Measurements from ENCODE around the gene MROH8. TPM values are rescaled to one million over a fixed set of nuclear protein-coding genes. Genes with fewer than 3 reads are reported as not detected.

The MROH8 gene
- total RNA-seq, 1 experiment from 2014 or later = 1.1 TPM

GRCh38 chr20:37077009-37077408 is 102.3 kb downstream of the MROH8 start:
- intact Hi-C loops (cut with micrococcal nuclease) = loop anchor here (1.0 kb wide), 1 partner anchor 29 kb away; no protein-coding TSS in a partner anchor
- no peak overlapping the region for H3K27ac Mint-ChIP-seq (ENCODE audit: low read depth, unreplicated experiment)
- H3K36me3 Mint-ChIP-seq (ENCODE audit: insufficient read depth, unreplicated experiment) = no peaks in the 10 kb centered on the region
- H3K4me3 Mint-ChIP-seq (ENCODE audit: unreplicated experiment) = no peak overlapping the region
- H3K4me1 Mint-ChIP-seq (ENCODE audit: insufficient read depth, unreplicated experiment) = peaks cover 6% of the 10 kb centered on the region
- TF ChIP-seq, protein P1, sequence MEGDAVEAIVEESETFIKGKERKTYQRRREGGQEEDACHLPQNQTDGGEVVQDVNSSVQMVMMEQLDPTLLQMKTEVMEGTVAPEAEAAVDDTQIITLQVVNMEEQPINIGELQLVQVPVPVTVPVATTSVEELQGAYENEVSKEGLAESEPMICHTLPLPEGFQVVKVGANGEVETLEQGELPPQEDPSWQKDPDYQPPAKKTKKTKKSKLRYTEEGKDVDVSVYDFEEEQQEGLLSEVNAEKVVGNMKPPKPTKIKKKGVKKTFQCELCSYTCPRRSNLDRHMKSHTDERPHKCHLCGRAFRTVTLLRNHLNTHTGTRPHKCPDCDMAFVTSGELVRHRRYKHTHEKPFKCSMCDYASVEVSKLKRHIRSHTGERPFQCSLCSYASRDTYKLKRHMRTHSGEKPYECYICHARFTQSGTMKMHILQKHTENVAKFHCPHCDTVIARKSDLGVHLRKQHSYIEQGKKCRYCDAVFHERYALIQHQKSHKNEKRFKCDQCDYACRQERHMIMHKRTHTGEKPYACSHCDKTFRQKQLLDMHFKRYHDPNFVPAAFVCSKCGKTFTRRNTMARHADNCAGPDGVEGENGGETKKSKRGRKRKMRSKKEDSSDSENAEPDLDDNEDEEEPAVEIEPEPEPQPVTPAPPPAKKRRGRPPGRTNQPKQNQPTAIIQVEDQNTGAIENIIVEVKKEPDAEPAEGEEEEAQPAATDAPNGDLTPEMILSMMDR (IDR thresholded peaks at IDR 0.05; ENCODE audit: unreplicated experiment) = no peak
- H3K27me3 Mint-ChIP-seq (ENCODE audit: insufficient read depth, unreplicated experiment) = no peaks in the 10 kb centered on the region
- BruUV-seq (replicated peaks) = no TSS peak
- POLR2A ChIA-PET = interaction anchor here (0.7 to 2.0 kb wide), 3 partner anchors 18 to 279 kb away, joined by 3 to 9 read pairs (median 7); partner anchors contain the start of genes MROH8, RBL1 and RPN2
- CTCF ChIA-PET = interaction anchor here (0.6 to 1.0 kb wide), 2 partner anchors 69 to 689 kb away, joined by 3 to 4 read pairs; no protein-coding TSS in a partner anchor
- no peaks in the 10 kb centered on the region for H3K9me3 Mint-ChIP-seq (ENCODE audit: unreplicated experiment)
- DNase-seq (ENCODE audit: unreplicated experiment) = no peak

DNA sequence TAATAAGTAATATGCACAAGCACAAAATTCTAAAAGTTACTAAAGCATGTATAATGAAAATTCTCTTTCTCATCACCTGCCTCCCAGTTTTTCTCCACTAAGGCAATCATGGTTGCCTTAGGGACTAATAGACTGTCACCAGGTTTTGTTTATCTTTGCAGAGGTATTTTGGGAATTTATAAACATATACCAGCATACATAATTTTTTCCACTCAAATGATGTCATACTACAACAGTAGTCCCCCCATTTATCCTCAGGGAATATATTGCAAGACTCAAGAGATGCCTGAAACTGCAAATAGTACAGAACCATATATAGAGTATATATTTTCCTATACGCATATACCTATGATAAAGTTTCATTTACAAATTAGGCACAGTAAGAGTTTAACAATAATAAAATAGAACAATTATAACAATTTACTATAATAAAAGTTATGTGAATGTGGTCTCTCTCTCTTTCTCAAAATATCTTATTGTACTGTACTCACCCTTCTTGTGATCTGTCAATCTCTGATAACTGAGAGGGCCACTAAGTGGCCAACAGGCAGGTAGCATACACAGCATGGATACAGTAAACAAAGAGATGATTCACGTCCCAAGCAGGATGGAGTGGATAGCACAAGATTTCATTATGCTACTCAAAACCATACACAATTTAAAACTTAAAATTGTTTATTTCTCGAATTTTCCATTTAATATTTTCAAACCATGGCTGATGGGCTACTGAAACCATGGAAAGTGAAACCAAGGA is 103.2 kb downstream of the MROH8 start:
- CTCF ChIA-PET = interaction anchor here (0.6 kb wide), 1 partner anchor 133 kb away, joined by 3 read pairs; no protein-coding TSS in a partner anchor
- Mint-ChIP-seq H3K4me3 (ENCODE audit: unreplicated experiment) (no peak overlapping the region), H3K4me1 (ENCODE audit: insufficient read depth, unreplicated experiment) (peaks cover 15% of the 10 kb centered on the region), H3K9me3 (ENCODE audit: unreplicated experiment) (no peaks in the 10 kb centered on the region), H3K27me3 (ENCODE audit: insufficient read depth, unreplicated experiment) (no peaks in the 10 kb centered on the region), H3K36me3 (ENCODE audit: insufficient read depth, unreplicated experiment) (no peaks in the 10 kb centered on the region), H3K27ac (ENCODE audit: low read depth, unreplicated experiment) (no peak overlapping the region)
- intact Hi-C loops (cut with micrococcal nuclease) = no loop called here
- no TSS peak for BruUV-seq (replicated peaks)
- TF ChIP-seq, protein P1 (IDR thresholded peaks at IDR 0.05; ENCODE audit: unreplicated experiment) = no peak
- no peak for DNase-seq (ENCODE audit: unreplicated experiment)
- POLR2A ChIA-PET = interaction anchor here (0.7 kb wide), 1 partner anchor 279 kb away, joined by 3 read pairs; no protein-coding TSS in a partner anchor

- TF ChIP-seq, protein P1 (IDR thresholded peaks at IDR 0.05; ENCODE audit: unreplicated experiment) = no peak
- CTCF ChIA-PET = interaction anchor here (0.6 to 0.9 kb wide), 2 partner anchors 119 to 633 kb away, joined by 3 to 4 read pairs; no protein-coding TSS in a partner anchor
- Mint-ChIP-seq H3K27ac (ENCODE audit: low read depth, unreplicated experiment) (peak overlapping the region; percentile 92), H3K36me3 (ENCODE audit: insufficient read depth, unreplicated experiment) (no peaks in the 10 kb centered on the region), H3K4me3 (ENCODE audit: unreplicated experiment) (no peak overlapping the region), H3K4me1 (ENCODE audit: insufficient read depth, unreplicated experiment) (peaks cover 18% of the 10 kb centered on the region), H3K9me3 (ENCODE audit: unreplicated experiment) (no peaks in the 10 kb centered on the region), H3K27me3 (ENCODE audit: insufficient read depth, unreplicated experiment) (no peaks in the 10 kb centered on the region)
- BruUV-seq (replicated peaks) = no TSS peak
- POLR2A ChIA-PET = interaction anchor here (0.5 to 2.9 kb wide), 6 partner anchors 10 to 106 kb away, joined by 3 to 12 read pairs (median 6); partner anchors contain the start of genes MROH8, RBL1 and RPN2
- DNase-seq (ENCODE audit: unreplicated experiment) = no peak
- intact Hi-C loops (cut with micrococcal nuclease) = no loop called here
Observed at GRCh38 chr20:37072293-37073196, 106.8 kb downstream of the MROH8 start.

All from MCF 10A (cell line).